ENCODE data around the gene SRRM4.

Gene SRRM4

DNA sequence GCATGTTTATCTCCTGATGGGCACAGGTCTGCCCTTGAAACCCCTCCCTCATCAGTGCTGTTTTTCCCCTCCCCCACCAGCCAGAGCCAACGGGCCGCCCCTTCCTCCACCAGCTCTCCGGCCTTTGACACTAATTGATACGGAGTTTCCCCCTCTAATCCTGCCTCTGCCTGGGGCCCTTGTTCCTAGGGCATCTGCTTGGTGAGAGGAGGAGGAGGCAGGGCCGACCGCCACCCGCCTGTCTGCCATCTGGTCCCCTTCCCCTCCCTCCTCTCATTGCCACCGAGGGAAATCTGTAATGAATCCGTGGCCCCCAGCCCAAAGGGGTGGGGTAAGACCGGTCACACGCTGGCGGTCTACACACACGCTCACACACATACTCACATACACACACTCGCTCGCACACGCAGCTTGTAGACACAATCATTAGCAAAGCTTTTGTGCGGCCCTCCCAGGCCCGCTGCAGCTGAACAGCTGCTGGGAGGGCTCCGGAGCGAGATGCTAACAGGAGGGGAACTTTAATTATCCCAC is 27.4 kb downstream of the SRRM4 start:
- Histone ChIP-seq H3K9me3 (ENCODE audit: control insufficient read depth, insufficient read depth, low read length) (no peaks in the 10 kb centered on the region), H3K27ac (ENCODE audit: low read depth, low read length) (no peak overlapping the region), H3K4me2 (ENCODE audit: low read length) (no peak overlapping the region), H4K20me1 (ENCODE audit: control insufficient read depth, insufficient read depth, low read depth, low read length) (no peaks in the 10 kb centered on the region), H3K9me2 (replicated peaks; ENCODE audit: control insufficient read depth, low read length) (no peaks in the 10 kb centered on the region), H3K4me3 (ENCODE audit: low read length) (no peak overlapping the region), H3K79me2 (ENCODE audit: control insufficient read depth, low read length) (no peaks in the 10 kb centered on the region), H3F3A (ENCODE audit: control insufficient read depth, insufficient read depth) (no peaks in the 10 kb centered on the region), H3K36me3 (ENCODE audit: control insufficient read depth, low read length) (no peaks in the 10 kb centered on the region), H3K27me3 (ENCODE audit: control insufficient read depth, low read length) (no peaks in the 10 kb centered on the region), H3K4me1 (ENCODE audit: control insufficient read depth, low read length) (no peaks in the 10 kb centered on the region)
- TF ChIP-seq CTCF (IDR thresholded peaks at IDR 0.05; ENCODE audit: low read depth, low read length, poor library complexity, severe bottlenecking) (no peak), EZH2phosphoT487 (IDR thresholded peaks at IDR 0.05; ENCODE audit: borderline replicate concordance, low read length) (no peak)

DNA sequence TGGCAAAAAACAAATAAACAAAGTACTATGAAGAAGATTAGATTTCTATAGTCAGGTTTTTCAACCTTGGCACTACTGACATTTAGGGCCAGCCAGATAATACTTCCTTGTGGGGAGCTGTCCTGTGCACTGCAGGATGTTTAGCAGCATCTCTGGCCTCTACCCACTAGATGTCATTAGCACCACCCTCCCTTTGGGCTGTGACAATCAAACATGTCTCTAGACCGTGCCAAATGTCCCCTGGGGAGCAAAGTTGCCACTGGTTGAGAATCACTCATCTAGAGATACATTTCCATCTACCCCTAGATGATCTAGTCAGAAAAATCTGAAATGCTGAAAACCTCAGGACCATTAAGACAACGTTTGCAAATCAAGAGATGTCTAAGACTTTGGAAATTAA is 29.9 kb downstream of the SRRM4 start:
- Histone ChIP-seq H3K27me3 (ENCODE audit: control insufficient read depth, low read length) (no peaks in the 10 kb centered on the region), H3K27ac (ENCODE audit: low read depth, low read length) (no peak overlapping the region)
- TF ChIP-seq CTCF (IDR thresholded peaks at IDR 0.05; ENCODE audit: low read depth, low read length, poor library complexity, severe bottlenecking) (no peak), EZH2phosphoT487 (IDR thresholded peaks at IDR 0.05; ENCODE audit: borderline replicate concordance, low read length) (no peak)

DNA sequence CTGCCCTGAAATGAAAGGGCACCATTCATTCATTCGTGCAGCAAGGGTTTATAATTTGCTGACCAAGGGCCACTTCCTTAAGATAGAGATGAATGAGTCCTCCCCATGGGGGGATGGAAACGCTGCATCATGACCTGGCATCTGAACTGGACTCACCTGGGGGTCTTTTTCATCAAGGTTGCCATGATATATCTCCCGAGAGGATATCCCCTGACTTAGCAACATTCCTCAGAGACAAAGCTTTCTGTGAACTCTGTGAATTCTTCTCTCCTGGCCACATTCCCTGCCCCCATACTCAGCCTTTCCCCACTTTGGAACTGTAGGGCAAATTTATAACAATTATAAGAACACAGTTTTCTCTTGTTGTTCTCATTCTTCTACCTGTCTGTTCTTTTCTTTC is 30.8 kb downstream of the SRRM4 start:
- Histone ChIP-seq H3K27ac (ENCODE audit: low read depth, low read length) (no peak overlapping the region), H3K4me3 (ENCODE audit: low read length) (no peak overlapping the region), H3K9me2 (replicated peaks; ENCODE audit: control insufficient read depth, low read length) (no peaks in the 10 kb centered on the region), H3F3A (ENCODE audit: control insufficient read depth, insufficient read depth) (no peaks in the 10 kb centered on the region), H3K4me1 (ENCODE audit: control insufficient read depth, low read length) (no peaks in the 10 kb centered on the region), H3K9me3 (ENCODE audit: control insufficient read depth, insufficient read depth, low read length) (no peaks in the 10 kb centered on the region), H3K4me2 (ENCODE audit: low read length) (no peak overlapping the region), H3K36me3 (ENCODE audit: control insufficient read depth, low read length) (no peaks in the 10 kb centered on the region), H3K27me3 (ENCODE audit: control insufficient read depth, low read length) (no peaks in the 10 kb centered on the region), H3K79me2 (ENCODE audit: control insufficient read depth, low read length) (no peaks in the 10 kb centered on the region), H4K20me1 (ENCODE audit: control insufficient read depth, insufficient read depth, low read depth, low read length) (no peaks in the 10 kb centered on the region)
- TF ChIP-seq CTCF (IDR thresholded peaks at IDR 0.05; ENCODE audit: low read depth, low read length, poor library complexity, severe bottlenecking): no peak

More for the DNA sequence above, 29.9 kb downstream of the SRRM4 start:
- Histone ChIP-seq H3K9me3 (ENCODE audit: control insufficient read depth, insufficient read depth, low read length) (no peaks in the 10 kb centered on the region), H3K9me2 (replicated peaks; ENCODE audit: control insufficient read depth, low read length) (no peaks in the 10 kb centered on the region), H4K20me1 (ENCODE audit: control insufficient read depth, insufficient read depth, low read depth, low read length) (no peaks in the 10 kb centered on the region), H3K4me2 (ENCODE audit: low read length) (no peak overlapping the region), H3K4me3 (ENCODE audit: low read length) (no peak overlapping the region), H3K36me3 (ENCODE audit: control insufficient read depth, low read length) (no peaks in the 10 kb centered on the region), H3F3A (ENCODE audit: control insufficient read depth, insufficient read depth) (no peaks in the 10 kb centered on the region), H3K79me2 (ENCODE audit: control insufficient read depth, low read length) (no peaks in the 10 kb centered on the region), H3K4me1 (ENCODE audit: control insufficient read depth, low read length) (no peaks in the 10 kb centered on the region)

DNA sequence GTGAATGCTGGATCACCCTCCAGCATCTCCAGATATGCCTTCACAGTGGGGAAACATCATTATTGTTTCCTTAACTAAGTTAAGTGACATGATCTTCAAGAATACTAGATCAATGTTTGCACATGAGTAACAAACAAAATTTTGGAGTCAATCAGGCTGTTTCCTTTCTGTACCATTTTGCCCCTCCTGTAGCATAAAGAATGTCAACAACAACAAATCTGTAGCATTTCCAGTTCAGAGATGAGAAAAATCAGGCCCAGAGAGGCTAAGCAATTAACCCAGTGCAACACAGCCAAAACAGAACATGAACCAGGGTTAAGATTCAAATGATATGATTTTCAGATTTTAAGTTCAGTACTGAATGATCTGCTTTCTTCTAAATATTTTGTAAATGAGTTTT is 31.7 kb downstream of the SRRM4 start:
- Histone ChIP-seq H3K4me1 (ENCODE audit: control insufficient read depth, low read length) (no peaks in the 10 kb centered on the region), H3K9me2 (replicated peaks; ENCODE audit: control insufficient read depth, low read length) (no peaks in the 10 kb centered on the region), H4K20me1 (ENCODE audit: control insufficient read depth, insufficient read depth, low read depth, low read length) (no peaks in the 10 kb centered on the region), H3K9me3 (ENCODE audit: control insufficient read depth, insufficient read depth, low read length) (no peaks in the 10 kb centered on the region), H3K27me3 (ENCODE audit: control insufficient read depth, low read length) (no peaks in the 10 kb centered on the region), H3K36me3 (ENCODE audit: control insufficient read depth, low read length) (no peaks in the 10 kb centered on the region), H3K79me2 (ENCODE audit: control insufficient read depth, low read length) (no peaks in the 10 kb centered on the region), H3K4me2 (ENCODE audit: low read length) (no peak overlapping the region), H3K4me3 (ENCODE audit: low read length) (no peak overlapping the region), H3K27ac (ENCODE audit: low read depth, low read length) (no peak overlapping the region), H3F3A (ENCODE audit: control insufficient read depth, insufficient read depth) (no peaks in the 10 kb centered on the region)
- TF ChIP-seq CTCF (IDR thresholded peaks at IDR 0.05; ENCODE audit: low read depth, low read length, poor library complexity, severe bottlenecking): no peak
- no peak for TF ChIP-seq EZH2phosphoT487 (IDR thresholded peaks at IDR 0.05; ENCODE audit: borderline replicate concordance, low read length)

Measured in DOHH2 (cell line).